ENCODE data around the gene PILRB.

DNA sequence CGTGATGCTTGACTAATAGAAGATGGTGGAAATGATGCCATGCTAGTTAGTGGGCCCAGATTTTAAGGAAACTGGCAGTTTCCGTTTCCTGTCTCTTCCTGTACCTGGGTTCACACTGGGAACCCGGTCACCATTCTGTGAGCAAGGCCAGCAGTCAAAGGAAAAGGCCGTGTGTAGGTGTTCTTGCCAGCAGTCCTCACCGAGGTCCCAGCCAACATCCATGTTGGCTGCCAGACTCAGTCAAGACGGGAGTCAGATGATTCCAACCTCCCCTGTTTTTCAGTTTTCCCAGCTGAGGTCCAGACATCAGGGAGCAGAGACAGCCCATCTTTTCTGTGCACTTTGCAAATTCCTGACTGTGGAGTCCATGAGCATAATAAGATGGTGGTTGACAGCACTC lies 15.2 kb upstream of the PILRB start:
- TF ChIP-seq, protein P1, sequence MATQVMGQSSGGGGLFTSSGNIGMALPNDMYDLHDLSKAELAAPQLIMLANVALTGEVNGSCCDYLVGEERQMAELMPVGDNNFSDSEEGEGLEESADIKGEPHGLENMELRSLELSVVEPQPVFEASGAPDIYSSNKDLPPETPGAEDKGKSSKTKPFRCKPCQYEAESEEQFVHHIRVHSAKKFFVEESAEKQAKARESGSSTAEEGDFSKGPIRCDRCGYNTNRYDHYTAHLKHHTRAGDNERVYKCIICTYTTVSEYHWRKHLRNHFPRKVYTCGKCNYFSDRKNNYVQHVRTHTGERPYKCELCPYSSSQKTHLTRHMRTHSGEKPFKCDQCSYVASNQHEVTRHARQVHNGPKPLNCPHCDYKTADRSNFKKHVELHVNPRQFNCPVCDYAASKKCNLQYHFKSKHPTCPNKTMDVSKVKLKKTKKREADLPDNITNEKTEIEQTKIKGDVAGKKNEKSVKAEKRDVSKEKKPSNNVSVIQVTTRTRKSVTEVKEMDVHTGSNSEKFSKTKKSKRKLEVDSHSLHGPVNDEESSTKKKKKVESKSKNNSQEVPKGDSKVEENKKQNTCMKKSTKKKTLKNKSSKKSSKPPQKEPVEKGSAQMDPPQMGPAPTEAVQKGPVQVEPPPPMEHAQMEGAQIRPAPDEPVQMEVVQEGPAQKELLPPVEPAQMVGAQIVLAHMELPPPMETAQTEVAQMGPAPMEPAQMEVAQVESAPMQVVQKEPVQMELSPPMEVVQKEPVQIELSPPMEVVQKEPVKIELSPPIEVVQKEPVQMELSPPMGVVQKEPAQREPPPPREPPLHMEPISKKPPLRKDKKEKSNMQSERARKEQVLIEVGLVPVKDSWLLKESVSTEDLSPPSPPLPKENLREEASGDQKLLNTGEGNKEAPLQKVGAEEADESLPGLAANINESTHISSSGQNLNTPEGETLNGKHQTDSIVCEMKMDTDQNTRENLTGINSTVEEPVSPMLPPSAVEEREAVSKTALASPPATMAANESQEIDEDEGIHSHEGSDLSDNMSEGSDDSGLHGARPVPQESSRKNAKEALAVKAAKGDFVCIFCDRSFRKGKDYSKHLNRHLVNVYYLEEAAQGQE (IDR thresholded peaks at IDR 0.05; ENCODE audit: borderline replicate concordance): no peak
- TF ChIP-seq CTCF (IDR thresholded peaks at IDR 0.05; ENCODE audit: poor library complexity, severe bottlenecking) (no peak), SMC3 (conservative IDR thresholded peaks at IDR 0.05; ENCODE audit: poor library complexity) (no peak), EP300 (conservative IDR thresholded peaks at IDR 0.05; ENCODE audit: poor library complexity, severe bottlenecking) (no peak), MXI1 (conservative IDR thresholded peaks at IDR 0.05; ENCODE audit: poor library complexity, severe bottlenecking) (no peak)

Measured in neural cell (in vitro differentiated cells).